SH-SY5Y (cell line): ENCODE data around the gene TLCD5.

Source experiments
- GATA2 ChIP-seq: IDR thresholded peaks from 2 replicates; pipeline ENCODE4 v1.6.1; 2011; ENCODE audit warnings: mild to moderate bottlenecking, low read depth, low read length
- GATA3 ChIP-seq: IDR thresholded peaks from 2 replicates; pipeline ENCODE4 v1.6.1; 2011; ENCODE audit warnings: low read depth, mild to moderate bottlenecking, low read length, moderate library complexity

- 0 out of 2 replicates have a peak, but pooled peaks have one; percentile 5 for TF ChIP-seq GATA2
- TF ChIP-seq GATA3, result no peak
These were observed 11.0 kb downstream of the TLCD5 start, which contains the start of gene ARHGEF12 for GRCh38 chr11:120335908-120336640.
